GM18861 (cell line): Measurements from ENCODE around the gene MEP1A.
"Not testable (repeated sequence)": the region's sequence is repeated elsewhere in the genome, so short reads cannot be mapped to it uniquely, and the experiment has no call there.

Experiments used
- ATAC-seq: cut with Tn5 transposase; IDR thresholded peaks from one replicate; pipeline ENCODE4 v1.9.1; 2021; ENCODE audit not compliant: unreplicated experiment

The MEP1A gene

GRCh38 chr6:46832816-46833215, 39.6 kb downstream of the MEP1A start:
- no peak for ATAC-seq

- ATAC-seq, result not testable (repeated sequence)
These were observed 41.2 kb downstream of the MEP1A start for GRCh38 chr6:46834257-46834916.

- not testable (repeated sequence) for ATAC-seq
These were observed 41.8 kb downstream of the MEP1A start for GRCh38 chr6:46834991-46835390.

DNA sequence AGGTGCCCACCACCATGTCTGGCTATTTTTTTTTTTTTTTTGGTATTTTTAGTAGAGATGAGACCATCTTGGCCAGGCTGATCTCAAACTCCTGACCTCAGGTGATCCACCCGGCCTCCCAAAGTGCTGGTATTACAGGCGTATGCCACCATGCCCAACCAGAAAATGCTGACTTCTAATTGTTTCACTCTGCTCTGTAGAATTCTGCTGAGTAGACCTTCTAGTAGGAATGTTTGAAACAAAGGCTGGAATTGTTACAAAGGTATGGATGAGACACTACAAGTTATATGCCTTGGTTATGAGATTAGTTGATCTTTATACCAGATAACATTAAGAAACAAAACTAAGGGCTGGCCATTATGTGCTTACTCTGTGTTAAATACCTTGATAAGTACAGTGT, 44.8 kb downstream of the MEP1A start:
- no peak for ATAC-seq

DNA sequence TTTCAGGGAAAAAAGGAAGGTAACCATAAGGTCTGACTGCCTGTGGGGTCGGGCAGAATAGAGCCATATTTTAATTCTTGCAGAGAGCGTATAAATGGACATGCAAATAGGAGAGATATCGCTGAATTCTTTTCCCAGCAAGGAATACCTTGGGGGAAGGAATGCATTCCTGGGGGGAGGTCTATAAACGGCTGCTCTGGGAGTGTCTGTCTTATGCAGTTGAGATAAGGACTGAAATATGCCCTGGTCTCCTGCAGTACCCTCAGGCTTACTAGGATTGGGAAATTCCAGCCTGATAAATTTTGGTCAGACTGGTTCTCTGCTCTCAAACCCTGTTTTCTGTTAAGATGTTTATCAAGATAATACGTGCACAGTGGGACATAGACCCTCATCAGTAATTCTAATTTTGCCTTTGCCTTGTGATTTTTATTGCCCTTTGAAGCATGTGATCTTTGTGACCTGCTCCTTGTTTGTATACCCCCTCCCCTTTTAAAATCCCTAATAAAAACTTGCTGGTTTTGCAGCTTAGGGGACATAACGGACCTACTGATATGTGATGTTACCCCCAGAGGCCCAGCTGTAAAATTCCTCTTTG, 49.2 kb downstream of the MEP1A start:
- not testable (repeated sequence) for ATAC-seq

DNA sequence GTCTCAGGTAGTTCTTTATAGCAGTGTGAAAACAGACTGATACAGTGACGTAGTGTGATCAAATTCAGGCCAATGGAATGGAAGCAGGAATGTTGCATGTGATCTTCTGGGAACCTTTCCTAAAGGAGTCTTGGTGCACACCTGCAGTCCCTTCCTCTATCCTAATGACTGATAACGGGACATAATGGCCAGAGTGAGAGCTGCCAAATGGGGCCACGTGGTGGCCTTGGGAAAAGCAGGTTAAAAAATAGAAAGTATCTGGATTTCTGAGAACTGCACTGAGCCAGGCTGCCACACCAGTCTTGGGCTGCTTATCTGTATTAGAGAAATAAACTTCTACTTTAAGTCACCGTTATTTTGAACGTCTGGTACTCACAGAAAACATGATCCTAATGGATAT, 51.9 kb downstream of the MEP1A start:
- no peak for ATAC-seq

DNA sequence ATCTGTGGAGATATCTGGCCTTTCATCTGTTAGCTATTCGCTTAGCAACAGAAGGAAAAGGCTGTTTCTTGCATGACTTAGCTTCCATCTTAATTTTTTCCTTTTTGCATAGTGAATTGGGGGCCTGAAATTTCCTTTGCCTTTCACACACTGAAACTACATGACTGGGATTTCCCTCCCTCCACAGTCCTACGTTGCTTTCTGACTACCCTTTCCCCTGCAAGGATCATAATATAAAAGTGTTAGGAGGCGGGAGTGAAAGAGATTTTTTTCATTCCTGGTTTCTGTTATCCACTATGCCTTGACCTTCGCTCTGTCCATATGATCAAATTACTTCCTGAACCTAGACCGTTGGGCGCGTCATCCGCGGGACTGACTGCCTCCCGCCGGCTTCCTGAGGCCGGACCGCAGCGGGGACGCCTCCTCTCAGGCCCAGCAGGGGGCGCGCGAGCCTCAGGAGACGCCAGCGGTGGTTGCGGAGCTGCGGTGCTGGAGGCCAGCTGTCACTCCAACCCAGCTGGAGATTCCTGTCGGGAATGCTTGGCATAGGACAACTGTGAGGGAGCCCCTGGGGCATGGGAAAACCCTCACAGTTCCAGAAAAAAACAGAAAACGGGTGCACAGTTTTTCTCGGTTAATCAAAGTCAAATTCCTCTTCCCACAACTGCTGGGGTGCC, 55.6 kb downstream of the MEP1A start:
- peak; percentile 60 for ATAC-seq

- ATAC-seq, result no peak
These were observed 56.1 kb downstream of the MEP1A start for GRCh38 chr6:46849361-46849690.

DNA sequence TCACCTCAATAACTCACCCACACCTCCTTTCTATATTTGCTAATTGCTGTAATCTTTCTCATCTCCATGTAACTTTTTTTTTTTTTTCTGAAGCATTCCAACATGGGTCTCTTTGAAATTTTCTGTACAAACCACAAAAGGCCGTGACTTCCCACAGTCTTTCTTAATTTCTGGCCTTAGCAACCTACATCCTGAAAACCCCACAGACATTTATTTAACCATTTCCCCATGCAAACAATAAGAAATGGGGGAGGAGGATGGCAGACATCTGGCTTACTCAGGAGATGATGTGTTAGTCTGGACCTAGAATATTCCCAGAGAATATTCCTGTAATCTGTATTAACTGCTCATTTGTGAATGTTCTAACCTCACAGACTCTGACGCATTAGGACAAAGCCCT, 57.6 kb downstream of the MEP1A start:
- no peak for ATAC-seq

- ATAC-seq, result not testable (repeated sequence)
These were observed 58.4 kb downstream of the MEP1A start for GRCh38 chr6:46851576-46851975.

DNA sequence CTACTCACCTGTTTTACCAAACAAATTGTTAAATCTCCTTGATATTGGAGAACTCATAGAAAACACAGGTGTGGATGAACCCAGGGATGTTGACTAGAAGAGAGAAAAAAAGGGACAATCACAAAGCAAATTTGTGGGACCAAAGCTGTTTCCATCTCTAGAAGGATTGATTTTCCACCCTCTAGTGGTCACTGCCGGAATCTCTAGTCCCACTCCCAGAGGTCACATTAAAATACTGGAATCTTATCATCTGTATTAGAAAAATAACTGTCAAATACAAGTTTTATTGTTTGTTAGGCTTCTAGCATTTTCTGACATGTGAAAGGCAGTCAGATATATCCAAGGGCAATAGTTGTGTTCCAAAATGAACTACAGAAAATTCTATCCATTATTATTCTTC, 62.8 kb downstream of the MEP1A start:
- ATAC-seq, result not testable (repeated sequence)

DNA sequence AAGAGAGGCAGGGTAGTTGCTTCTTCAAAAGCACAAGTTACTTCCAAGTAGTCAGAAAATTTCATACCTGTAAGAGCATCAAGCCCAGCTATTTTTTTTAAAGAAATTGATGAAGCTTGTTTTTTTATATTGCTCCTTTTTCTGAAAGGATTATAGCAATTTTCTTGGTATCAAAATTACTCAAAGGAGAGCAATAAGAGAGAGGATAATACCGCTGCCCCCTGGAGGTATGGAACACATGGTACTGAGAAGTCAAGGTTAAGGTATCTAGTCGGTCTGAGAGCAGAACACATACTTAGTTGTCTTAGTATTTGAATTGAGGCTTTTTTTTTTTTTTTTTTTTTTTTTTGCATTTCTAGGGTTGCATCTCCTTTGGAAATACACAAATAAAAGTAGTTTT, 69.2 kb downstream of the MEP1A start:
- ATAC-seq, result no peak

- ATAC-seq, result no peak
These were observed 70.6 kb downstream of the MEP1A start for GRCh38 chr6:46863791-46864190.

- ATAC-seq, result no peak
These were observed 72.0 kb downstream of the MEP1A start for GRCh38 chr6:46865221-46865620.

DNA sequence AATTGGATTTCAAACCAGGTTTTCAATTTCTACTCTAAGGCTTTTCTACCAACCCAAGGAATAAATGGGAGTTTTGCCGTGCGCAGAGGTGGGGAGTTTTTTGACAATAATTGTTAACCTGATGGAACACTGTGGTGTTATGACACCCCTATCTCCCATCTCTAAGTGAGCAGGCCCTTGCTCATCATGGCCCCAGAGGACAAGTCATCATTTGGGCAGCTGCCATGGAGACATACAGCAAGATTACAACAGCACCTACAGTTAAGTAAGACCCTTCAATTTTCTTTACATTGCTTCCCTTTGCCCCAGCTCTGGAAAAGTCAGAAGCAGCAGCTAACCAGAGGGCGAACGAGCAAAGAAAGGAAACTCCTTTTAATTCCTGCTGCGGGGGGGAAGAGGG, 74.2 kb downstream of the MEP1A start:
- no peak for ATAC-seq

DNA sequence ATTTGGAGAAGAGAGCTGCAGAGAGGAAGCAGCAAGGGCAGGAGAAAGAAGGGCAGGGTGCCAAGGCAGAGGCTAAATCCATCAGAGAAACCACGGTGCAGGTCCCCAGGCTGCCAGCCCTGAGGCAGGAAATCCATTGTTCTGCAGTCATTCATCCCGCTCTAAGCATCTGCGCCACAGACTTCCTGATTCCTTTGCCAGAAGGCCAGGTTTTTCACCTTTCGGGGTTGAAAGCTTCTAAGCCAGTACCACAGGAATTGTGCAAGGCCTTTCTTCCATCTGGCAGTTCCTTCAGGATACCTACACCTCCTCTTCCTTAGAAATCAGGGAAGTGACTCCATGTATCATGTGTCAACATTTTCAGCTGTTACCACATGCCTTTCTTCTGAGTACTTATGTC, 82.9 kb downstream of the MEP1A start:
- no peak for ATAC-seq

DNA sequence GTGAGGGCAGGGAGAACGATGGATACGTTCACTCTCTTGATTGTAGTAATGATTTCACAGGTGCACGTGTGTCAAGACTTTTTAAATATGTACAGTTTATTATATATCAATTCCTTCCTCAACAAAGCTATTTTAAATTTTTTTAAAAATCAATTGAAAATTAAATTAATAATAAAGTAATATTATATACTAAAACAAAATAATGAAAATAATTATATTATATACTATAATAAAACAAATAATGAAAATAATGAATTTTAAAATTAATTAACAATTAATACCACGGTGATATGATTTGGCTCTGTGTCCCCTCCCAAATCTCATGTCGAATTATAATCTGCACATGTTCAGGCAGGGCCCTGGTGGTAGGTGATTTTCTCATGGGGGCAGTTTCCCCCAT, 85.8 kb downstream of the MEP1A start:
- no peak for ATAC-seq

- ATAC-seq, result no peak
These were observed 89.5 kb downstream of the MEP1A start for GRCh38 chr6:46882645-46883044.

GRCh38 chr6:46888031-46888430, 94.8 kb downstream of the MEP1A start:
- no peak for ATAC-seq

DNA sequence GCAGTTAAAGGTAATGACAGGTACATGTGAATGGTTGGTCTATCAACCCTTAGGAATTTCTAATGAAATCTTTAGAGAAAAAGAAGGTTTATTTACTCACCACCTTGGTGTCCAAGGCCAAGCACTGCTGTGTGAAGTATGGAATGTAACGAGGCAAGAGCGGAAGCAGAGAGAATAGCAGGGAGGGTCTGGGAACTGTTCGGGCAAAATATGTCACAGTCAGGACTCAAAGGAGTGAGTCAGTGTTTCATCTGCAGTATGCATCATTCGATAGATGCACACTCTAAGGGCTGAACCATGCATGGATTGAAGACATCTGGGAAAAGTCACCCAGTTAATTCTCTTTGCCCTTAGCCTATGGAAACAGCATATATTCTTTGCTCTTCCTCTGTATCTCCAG, 95.4 kb downstream of the MEP1A start:
- no peak for ATAC-seq
